BE2C (cell line): ENCODE results near the gene CYP19A1.

Source experiments
- DNase-seq: peaks from one replicate; pipeline ENCODE4 v3.0.0-alpha.2; 2020
- H3K27me3 ChIP-seq: fragments of 250-450 bp; sonication (Bioruptor Pico); 2 replicates; pipeline ENCODE4 v1.5.1; 2020; ENCODE audit warnings: mild to moderate bottlenecking
- H3K36me3 ChIP-seq: fragments of 250-450 bp; sonication (Bioruptor Pico); 2 replicates; pipeline ENCODE4 v1.5.1; 2020; ENCODE audit warnings: mild to moderate bottlenecking
- H3K4me1 ChIP-seq: fragments of 250-450 bp; sonication (Bioruptor Pico); 2 replicates; pipeline ENCODE4 v1.5.1; 2020
- H3K4me3 ChIP-seq: 2 replicates; pipeline ENCODE4 v1.5.1; 2011; ENCODE audit warnings: low read depth, low read length
- H3K9me3 ChIP-seq: fragments of 250-450 bp; sonication (Bioruptor Pico); 2 replicates; pipeline ENCODE4 v1.5.1; 2020
- TF ChIP-seq, protein P1 (sequence below): IDR thresholded peaks from 2 replicates; pipeline ENCODE4 v1.5.1; 2012; ENCODE audit warnings: mild to moderate bottlenecking, low read depth, low read length

CYP19A1 gene

DNA sequence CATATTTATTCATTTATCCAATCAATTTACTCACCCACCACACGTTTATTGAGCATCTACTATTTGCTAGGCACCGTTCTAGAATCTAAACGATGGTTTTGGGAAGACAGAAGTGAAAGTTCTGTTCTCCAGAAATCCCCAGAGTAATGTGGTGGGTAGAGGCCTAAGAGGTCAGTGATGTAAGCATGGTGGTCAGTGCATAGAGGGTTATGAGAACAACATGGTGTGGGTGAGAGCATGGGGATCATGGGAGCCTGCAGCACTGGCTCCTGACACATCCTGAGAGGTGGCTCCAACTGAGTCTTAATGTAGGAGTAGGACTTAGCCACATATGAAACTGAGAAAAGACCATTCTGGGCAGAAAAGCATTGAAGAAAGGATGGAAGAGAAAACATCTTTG, 158.4 kb downstream of the CYP19A1 start:
- no peaks in the 10 kb centered on the region for H3K36me3 ChIP-seq
- no peaks in the 10 kb centered on the region for H3K9me3 ChIP-seq
- TF ChIP-seq, protein P1, sequence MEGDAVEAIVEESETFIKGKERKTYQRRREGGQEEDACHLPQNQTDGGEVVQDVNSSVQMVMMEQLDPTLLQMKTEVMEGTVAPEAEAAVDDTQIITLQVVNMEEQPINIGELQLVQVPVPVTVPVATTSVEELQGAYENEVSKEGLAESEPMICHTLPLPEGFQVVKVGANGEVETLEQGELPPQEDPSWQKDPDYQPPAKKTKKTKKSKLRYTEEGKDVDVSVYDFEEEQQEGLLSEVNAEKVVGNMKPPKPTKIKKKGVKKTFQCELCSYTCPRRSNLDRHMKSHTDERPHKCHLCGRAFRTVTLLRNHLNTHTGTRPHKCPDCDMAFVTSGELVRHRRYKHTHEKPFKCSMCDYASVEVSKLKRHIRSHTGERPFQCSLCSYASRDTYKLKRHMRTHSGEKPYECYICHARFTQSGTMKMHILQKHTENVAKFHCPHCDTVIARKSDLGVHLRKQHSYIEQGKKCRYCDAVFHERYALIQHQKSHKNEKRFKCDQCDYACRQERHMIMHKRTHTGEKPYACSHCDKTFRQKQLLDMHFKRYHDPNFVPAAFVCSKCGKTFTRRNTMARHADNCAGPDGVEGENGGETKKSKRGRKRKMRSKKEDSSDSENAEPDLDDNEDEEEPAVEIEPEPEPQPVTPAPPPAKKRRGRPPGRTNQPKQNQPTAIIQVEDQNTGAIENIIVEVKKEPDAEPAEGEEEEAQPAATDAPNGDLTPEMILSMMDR: no peak
- H3K4me1 ChIP-seq: no peaks in the 10 kb centered on the region
- no peak overlapping the region for H3K4me3 ChIP-seq
- no peak for DNase-seq
- no peaks in the 10 kb centered on the region for H3K27me3 ChIP-seq

DNA sequence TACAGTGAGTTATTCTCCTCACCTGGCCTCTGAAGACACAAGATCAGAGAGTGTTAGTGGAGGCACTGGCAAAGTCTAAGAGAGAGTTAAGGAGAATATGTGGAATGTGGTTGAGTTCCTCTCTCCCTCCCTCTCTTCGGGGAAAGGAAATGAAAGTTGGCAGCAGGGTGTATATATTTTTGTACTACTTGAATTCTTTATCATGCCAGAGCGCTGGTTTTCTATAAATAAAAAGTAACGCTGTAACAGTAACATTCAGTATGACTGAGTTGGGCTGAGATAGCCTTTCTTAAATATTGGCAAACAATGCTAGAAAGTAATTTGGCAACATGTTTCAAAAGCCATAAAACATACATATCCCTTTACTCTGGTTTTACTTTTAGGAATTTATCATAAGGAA, 166.2 kb downstream of the CYP19A1 start:
- Histone ChIP-seq H3K4me1 (no peaks in the 10 kb centered on the region), H3K9me3 (no peaks in the 10 kb centered on the region), H3K36me3 (no peaks in the 10 kb centered on the region), H3K4me3 (no peak overlapping the region), H3K27me3 (no peaks in the 10 kb centered on the region)
- TF ChIP-seq, protein P1: no peak
- no peak for DNase-seq

DNA sequence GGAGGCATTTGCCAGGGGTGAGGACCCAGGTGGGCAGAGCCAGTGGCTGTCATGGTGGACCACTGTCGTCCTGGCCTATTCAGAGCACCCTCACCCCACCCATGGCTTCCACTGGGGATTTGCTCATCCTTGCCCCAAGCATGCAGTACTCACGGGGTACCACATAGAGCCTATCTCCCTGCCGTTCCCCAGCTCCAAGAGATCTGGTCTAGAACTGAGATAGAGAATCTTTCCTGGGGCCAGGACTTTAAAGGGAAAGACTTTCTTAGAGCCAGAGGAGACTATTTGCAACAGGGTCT, 166.8 kb downstream of the CYP19A1 start:
- TF ChIP-seq, protein P1: no peak
- Histone ChIP-seq H3K36me3 (no peaks in the 10 kb centered on the region), H3K4me3 (no peak overlapping the region), H3K27me3 (no peaks in the 10 kb centered on the region), H3K9me3 (no peaks in the 10 kb centered on the region), H3K4me1 (no peaks in the 10 kb centered on the region)
- no peak for DNase-seq

DNA sequence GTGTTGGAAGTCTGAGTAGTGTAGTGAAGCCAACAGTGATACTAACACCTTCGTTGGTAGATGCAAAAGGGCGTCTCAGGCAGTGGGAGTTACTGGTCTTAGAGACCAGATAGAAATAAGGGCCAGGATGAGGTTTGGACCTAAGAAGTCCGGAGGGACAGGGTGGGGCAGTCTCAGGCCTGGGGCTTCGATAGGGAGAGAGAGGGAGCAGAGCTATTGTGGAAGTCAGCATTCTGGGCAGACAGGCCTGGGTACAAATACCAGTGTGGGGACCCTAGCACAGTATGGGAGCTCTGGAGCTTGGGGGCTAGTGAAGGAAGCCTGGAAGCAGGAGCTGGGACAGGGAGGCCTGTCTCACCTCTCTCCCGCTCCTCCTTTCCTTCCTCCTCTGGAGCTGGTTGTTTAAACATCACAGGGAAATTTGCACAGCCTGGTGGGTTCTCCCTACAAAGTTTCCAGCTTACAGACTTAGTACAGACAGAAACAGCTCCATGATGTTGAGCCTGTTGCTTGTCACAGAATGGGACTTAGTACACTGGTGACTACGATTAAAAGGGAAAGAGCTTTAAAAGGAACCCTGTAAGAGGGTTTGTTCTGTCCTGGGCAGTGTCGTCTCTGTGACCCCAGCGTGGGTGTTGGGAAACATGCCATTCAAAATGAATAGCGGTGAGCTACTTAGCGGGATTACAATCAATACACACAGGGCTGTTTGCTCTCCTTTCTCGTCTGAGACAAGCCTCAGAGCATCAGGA, 167.3 kb downstream of the CYP19A1 start:
- H3K9me3 ChIP-seq: no peaks in the 10 kb centered on the region
- H3K27me3 ChIP-seq: no peaks in the 10 kb centered on the region
- H3K36me3 ChIP-seq: no peaks in the 10 kb centered on the region
- no peaks in the 10 kb centered on the region for H3K4me1 ChIP-seq
- no peak for DNase-seq
- TF ChIP-seq, protein P1: no peak
- no peak overlapping the region for H3K4me3 ChIP-seq

DNA sequence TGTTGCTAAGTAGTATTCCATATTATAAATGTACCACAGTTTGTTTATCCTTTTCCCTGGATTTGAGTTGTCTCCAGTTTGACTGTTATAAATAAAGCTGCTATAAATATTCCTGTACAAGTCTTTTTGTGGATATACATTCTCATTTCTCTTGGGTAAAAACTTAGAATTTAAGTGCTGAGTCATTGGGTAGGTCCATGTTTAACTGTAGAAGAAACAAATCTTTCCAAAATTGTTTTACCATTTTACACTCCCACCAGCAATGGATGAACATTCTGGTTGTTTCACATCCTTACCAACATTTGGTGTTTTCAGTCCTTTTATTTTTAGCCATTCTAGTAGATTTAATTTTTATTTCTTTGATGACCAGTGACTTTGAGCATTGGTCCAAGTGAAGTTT, 169.7 kb downstream of the CYP19A1 start:
- no peak for DNase-seq
- no peaks in the 10 kb centered on the region for H3K9me3 ChIP-seq
- TF ChIP-seq, protein P1: no peak
- H3K4me1 ChIP-seq: no peaks in the 10 kb centered on the region; the same call in 1 of the 2 replicates
- H3K27me3 ChIP-seq: no peaks in the 10 kb centered on the region
- H3K4me3 ChIP-seq: no peak overlapping the region
- H3K36me3 ChIP-seq: no peaks in the 10 kb centered on the region

DNA sequence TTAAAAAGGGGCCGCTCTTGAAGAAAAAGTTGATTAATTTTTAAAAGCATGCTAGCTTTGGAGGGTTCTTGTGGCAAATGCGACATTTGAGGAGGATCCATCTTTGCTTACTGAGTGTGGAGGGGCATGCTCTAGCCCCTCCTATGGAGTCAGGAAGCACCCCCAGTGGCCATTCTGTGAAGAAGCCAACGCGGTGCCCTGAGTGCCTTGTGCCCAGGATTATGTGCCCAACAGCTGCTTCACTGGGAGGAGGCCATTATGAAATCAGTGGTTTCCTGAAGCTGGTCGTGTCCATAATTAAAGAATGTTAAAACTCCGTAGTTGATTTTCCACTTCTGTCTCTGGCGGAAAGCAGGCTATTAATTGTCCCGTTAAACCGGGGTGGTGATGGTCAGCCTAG, 174.6 kb downstream of the CYP19A1 start:
- Histone ChIP-seq H3K9me3 (no peaks in the 10 kb centered on the region), H3K4me3 (no peak overlapping the region), H3K27me3 (no peaks in the 10 kb centered on the region), H3K4me1 (peaks cover 5% of the 10 kb centered on the region), H3K36me3 (no peaks in the 10 kb centered on the region)
- TF ChIP-seq, protein P1: peak; percentile 18; the same call in 1 of the 2 replicates
- no peak for DNase-seq
